Stomach smooth muscle (tissue), 2 donors: ENCODE measurements around the gene TMED10.

Experiments used
- H3K27ac ChIP-seq: one replicate; pipeline ENCODE4 v1.7.0; 2013; ENCODE audit warnings: mild to moderate bottlenecking, low read length, inconsistent platforms
- H3K27me3 ChIP-seq, 2 donors: one replicate each; pipeline ENCODE4 v1.7.0; 2013; ENCODE audit warnings: low read length in 2 of 2; ENCODE audit not compliant: insufficient read depth in 2 of 2, control insufficient read depth in 1 of 2
- H3K36me3 ChIP-seq, 2 donors: one replicate each; pipeline ENCODE4 v1.7.0; 2013; ENCODE audit warnings: low read length in 2 of 2; ENCODE audit not compliant: control insufficient read depth in 2 of 2, insufficient read depth in 2 of 2
- H3K4me1 ChIP-seq: one replicate; pipeline ENCODE4 v1.7.0; 2013; ENCODE audit warnings: low read length; ENCODE audit not compliant: control insufficient read depth, insufficient read depth
- H3K4me3 ChIP-seq, 2 donors: one replicate each; pipeline ENCODE4 v1.7.0; 2013; ENCODE audit warnings: low read length in 2 of 2
- H3K9ac ChIP-seq, 2 donors: one replicate each; pipeline ENCODE4 v1.7.0; 2013; ENCODE audit warnings: low read length in 2 of 2, mild to moderate bottlenecking in 1 of 2
- H3K9me3 ChIP-seq, 2 donors: one replicate each; pipeline ENCODE4 v1.7.0; 2013; ENCODE audit warnings: low read length in 2 of 2; ENCODE audit not compliant: control insufficient read depth in 2 of 2
- donor health status: healthy.
- donor health status: Pancreatic carcinoma.

Gene TMED10

GRCh38 chr14:75109877-75110276 lies 66.5 kb downstream of the TMED10 start:
- no peak overlapping the region for H3K4me3 ChIP-seq
- H3K9me3 ChIP-seq, result no peaks in the 10 kb centered on the region
- no peaks in the 10 kb centered on the region for H3K27me3 ChIP-seq
- no peak overlapping the region for H3K27ac ChIP-seq
- no peaks in the 10 kb centered on the region for H3K4me1 ChIP-seq
- no peak overlapping the region for H3K9ac ChIP-seq
- peaks cover 69% of the 10 kb centered on the region in 2 donors for H3K36me3 ChIP-seq

DNA sequence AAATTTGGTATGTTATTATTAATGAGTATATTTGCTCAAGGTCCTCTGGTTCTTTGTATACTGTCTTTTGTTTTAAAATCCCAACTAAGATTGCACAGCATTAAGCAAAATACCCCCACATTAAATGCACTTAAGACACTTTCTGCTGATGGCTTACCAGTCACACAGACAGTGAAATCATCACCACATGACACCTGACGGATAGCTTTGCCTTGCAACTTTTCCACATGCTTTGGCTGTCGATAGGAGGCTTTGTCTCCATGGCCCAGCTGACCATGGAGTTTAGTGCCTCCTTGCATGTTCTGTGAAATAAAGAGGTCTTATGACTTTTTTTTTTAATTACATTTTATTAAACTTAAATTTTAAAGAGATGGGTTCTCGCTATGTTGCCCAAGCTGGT lies 69.2 kb downstream of the TMED10 start:
- H3K9me3 ChIP-seq, result no peaks in the 10 kb centered on the region
- H3K4me1 ChIP-seq, result no peaks in the 10 kb centered on the region
- no peak overlapping the region for H3K4me3 ChIP-seq
- no peak overlapping the region for H3K9ac ChIP-seq
- no peak overlapping the region for H3K27ac ChIP-seq
- H3K36me3 ChIP-seq, result peaks cover 53% of the 10 kb centered on the region in 2 donors
- H3K27me3 ChIP-seq, result no peaks in the 10 kb centered on the region

DNA sequence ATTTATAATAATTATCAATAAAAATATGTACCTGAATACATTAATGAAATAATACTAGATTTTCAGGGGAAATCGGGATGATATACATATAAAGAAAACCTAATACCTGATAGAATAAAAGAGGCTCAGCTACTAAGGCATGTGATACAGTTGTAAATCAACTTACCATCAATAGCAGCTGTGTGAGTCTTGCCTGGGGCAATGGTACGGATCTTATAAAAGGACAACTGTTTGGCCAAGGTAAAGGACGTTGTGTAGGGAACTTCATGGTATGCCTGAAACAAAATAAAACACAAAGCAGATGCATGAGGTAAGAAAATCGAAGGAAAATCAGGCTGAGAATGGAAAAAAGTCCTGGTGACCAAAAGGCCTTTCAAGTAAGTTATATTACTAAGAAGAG lies 74.9 kb downstream of the TMED10 start:
- no peaks in the 10 kb centered on the region for H3K27me3 ChIP-seq
- H3K9me3 ChIP-seq, result no peaks in the 10 kb centered on the region
- peaks cover 51 to 58% of the 10 kb centered on the region in 2 donors for H3K36me3 ChIP-seq
- no peak overlapping the region for H3K4me3 ChIP-seq
- no peaks in the 10 kb centered on the region for H3K4me1 ChIP-seq
- H3K27ac ChIP-seq, result no peak overlapping the region
- H3K9ac ChIP-seq, result no peak overlapping the region

DNA sequence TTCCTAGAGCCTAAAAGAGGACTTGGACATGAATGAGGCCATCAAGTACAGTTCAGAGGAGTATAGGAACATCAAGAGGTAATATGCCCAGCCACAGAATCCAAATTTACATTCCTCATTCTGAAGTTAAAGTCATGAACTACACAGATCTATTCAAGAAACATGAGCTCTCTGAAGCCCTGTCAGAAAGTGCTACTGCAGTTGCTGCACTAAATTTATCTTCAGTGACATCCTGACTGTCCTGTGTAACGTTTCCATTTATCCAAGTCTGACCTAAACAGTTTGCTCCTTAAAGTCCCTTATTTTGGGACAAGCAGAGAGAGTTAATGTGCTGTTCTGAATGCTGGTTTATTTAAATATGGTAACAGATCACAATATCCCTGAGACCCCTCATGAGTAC lies 77.7 kb downstream of the TMED10 start:
- H3K36me3 ChIP-seq, result peaks cover 49 to 70% of the 10 kb centered on the region in 2 donors
- H3K27ac ChIP-seq, result no peak overlapping the region
- H3K4me1 ChIP-seq, result no peaks in the 10 kb centered on the region
- H3K4me3 ChIP-seq, result no peak overlapping the region
- no peak overlapping the region for H3K9ac ChIP-seq
- H3K27me3 ChIP-seq, result no peaks in the 10 kb centered on the region
- no peaks in the 10 kb centered on the region for H3K9me3 ChIP-seq

GRCh38 chr14:75098212-75098611 lies 78.2 kb downstream of the TMED10 start:
- Histone ChIP-seq H3K27ac (no peak overlapping the region), H3K9me3 (no peaks in the 10 kb centered on the region), H3K36me3 (peaks cover 47 to 68% of the 10 kb centered on the region in 2 donors), H3K4me3 (no peak overlapping the region), H3K9ac (no peak overlapping the region), H3K27me3 (no peaks in the 10 kb centered on the region), H3K4me1 (no peaks in the 10 kb centered on the region)

DNA sequence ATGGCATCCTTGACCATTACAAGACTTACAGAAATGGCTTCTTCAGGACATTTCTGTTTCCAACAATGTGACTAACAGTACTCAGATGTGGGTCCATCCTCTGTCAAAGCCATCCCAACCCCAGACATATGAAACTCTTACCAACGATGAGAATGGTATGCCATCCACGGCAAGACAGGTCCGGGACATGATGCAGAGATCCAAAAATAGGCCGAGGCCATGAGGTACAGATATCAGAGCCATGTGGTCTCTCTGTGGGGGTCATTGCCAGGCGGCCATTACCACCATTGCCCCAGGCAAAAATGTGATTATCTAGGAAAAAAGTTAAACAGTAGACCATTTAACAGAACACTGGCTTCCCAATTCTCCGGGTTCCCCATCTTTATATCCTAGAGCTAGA lies 79.5 kb downstream of the TMED10 start:
- no peak overlapping the region for H3K4me3 ChIP-seq
- H3K9me3 ChIP-seq, result no peaks in the 10 kb centered on the region
- H3K27ac ChIP-seq, result no peak overlapping the region
- H3K4me1 ChIP-seq, result no peaks in the 10 kb centered on the region
- no peak overlapping the region for H3K9ac ChIP-seq
- H3K36me3 ChIP-seq, result peaks cover 47 to 63% of the 10 kb centered on the region in 2 donors
- H3K27me3 ChIP-seq, result no peaks in the 10 kb centered on the region

DNA sequence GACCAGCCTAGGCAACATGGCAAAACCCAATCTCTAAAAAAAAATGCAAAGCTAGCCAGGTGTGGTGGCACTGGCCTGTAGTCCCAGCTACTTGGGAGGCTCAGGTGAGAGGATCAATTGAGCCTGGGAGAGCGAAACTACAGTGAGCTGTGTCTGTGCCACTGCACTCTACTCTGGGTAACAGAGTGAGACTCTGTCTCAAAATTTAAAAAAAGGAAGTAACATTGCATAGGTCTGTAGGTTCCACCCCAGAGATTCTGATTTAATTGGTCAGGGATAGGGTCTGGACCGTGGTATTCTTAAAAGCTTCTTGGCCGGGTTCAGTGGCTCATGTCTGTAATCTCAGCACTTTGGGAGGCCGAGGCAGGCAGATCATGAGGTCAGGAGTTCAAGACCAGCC lies 80.7 kb downstream of the TMED10 start:
- Histone ChIP-seq H3K9ac (no peak overlapping the region), H3K36me3 (peaks cover 47 to 57% of the 10 kb centered on the region in 2 donors), H3K27me3 (no peaks in the 10 kb centered on the region)

GRCh38 chr14:75094896-75095295 lies 81.5 kb downstream of the TMED10 start:
- H3K9ac ChIP-seq, result no peak overlapping the region
- no peaks in the 10 kb centered on the region for H3K9me3 ChIP-seq
- no peaks in the 10 kb centered on the region for H3K27me3 ChIP-seq
- H3K27ac ChIP-seq, result no peak overlapping the region
- peaks cover 46 to 61% of the 10 kb centered on the region in 2 donors for H3K36me3 ChIP-seq
- no peak overlapping the region for H3K4me3 ChIP-seq
- H3K4me1 ChIP-seq, result no peaks in the 10 kb centered on the region

More for the DNA sequence above, 80.7 kb downstream of the TMED10 start:
- Histone ChIP-seq H3K4me1 (no peaks in the 10 kb centered on the region), H3K9me3 (no peaks in the 10 kb centered on the region), H3K4me3 (no peak overlapping the region), H3K27ac (no peak overlapping the region)

- H3K9ac ChIP-seq, result no peak overlapping the region
- no peaks in the 10 kb centered on the region for H3K4me1 ChIP-seq
- no peak overlapping the region for H3K27ac ChIP-seq
- H3K36me3 ChIP-seq, result peaks cover 47 to 51% of the 10 kb centered on the region in 2 donors
- H3K4me3 ChIP-seq, result no peak overlapping the region
- no peaks in the 10 kb centered on the region for H3K9me3 ChIP-seq
- H3K27me3 ChIP-seq, result no peaks in the 10 kb centered on the region
Measured at GRCh38 chr14:75092698-75093097, 83.7 kb downstream of the TMED10 start.

- no peaks in the 10 kb centered on the region for H3K9me3 ChIP-seq
- H3K9ac ChIP-seq, result no peak overlapping the region
- no peaks in the 10 kb centered on the region for H3K27me3 ChIP-seq
- H3K4me1 ChIP-seq, result no peaks in the 10 kb centered on the region
- H3K27ac ChIP-seq, result no peak overlapping the region
- H3K4me3 ChIP-seq, result no peak overlapping the region
- peaks cover 44 to 50% of the 10 kb centered on the region in 2 donors for H3K36me3 ChIP-seq
Measured at GRCh38 chr14:75091251-75091650, 85.2 kb downstream of the TMED10 start.

DNA sequence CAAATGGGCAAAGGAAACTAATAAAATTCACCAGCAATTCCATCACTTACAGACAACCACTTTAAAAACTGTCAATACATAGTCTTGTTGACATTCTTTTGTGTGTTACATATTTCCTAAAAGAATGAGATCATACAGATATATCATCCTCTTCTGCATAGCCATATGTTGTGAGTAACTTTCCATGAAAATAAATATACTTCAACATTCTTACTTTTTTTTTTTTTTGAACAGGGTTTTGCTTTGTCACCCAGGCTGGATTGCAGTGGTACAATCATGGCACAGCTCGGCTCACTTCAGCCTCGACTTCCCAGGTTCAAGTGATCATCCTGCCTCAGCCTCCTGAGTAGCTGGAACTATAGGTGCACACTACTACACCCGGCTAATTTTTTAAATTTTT lies 86.1 kb downstream of the TMED10 start:
- no peak overlapping the region for H3K9ac ChIP-seq
- no peak overlapping the region for H3K27ac ChIP-seq
- H3K27me3 ChIP-seq, result no peaks in the 10 kb centered on the region
- H3K4me1 ChIP-seq, result no peaks in the 10 kb centered on the region
- no peak overlapping the region for H3K4me3 ChIP-seq
- no peaks in the 10 kb centered on the region for H3K9me3 ChIP-seq
- H3K36me3 ChIP-seq, result peaks cover 43 to 45% of the 10 kb centered on the region in 2 donors
